Uterus (tissue), 2 donors: ENCODE measurements around the gene PCGF2.

Experiments used
- CTCF ChIP-seq, 4 experiments: fragments of 200-600 bp in 2 of 4; fragments of 450-650 bp in 2 of 4; sonication (generic) in 2 of 4; IDR thresholded peaks; one replicate each; pipeline ENCODE4 v1.5.1; 2016 to 2019; ENCODE audit warnings: antibody characterized with exemption in 4 of 4, mild to moderate bottlenecking in 2 of 4, moderate library complexity in 1 of 4
- POLR2A ChIP-seq, 2 donors: fragments of 450-650 bp; IDR thresholded peaks; one replicate each; pipeline ENCODE4 v1.6.1; 2016; ENCODE audit warnings: antibody characterized with exemption in 2 of 2, mild to moderate bottlenecking in 1 of 2, moderate library complexity in 1 of 2

DNA sequence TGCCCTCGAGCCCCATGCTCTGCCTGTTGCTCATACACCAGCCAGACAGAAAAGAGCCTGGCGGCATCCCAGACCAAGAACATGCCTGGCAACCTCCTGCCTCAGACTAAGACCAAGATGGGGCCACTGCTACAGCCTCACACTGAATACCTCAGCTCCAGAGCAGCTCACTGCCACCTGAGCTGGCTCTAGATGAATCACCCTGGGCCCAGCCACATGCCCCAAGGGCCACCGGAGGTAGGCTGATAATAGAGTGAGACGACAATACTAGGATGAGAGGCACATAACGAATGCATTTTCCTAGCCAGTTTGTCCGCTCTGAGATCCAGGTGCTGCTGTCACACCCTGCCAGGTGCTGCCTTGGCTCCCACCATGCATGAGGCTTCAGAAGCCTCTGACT is 38.2 kb upstream of the PCGF2 start:
- no peak for TF ChIP-seq CTCF (IDR thresholded peaks at IDR 0.05)
- no peak for TF ChIP-seq POLR2A (IDR thresholded peaks at IDR 0.05)
